GM12878 (cell line): ENCODE data around the gene SIM1.

Experiments used
- HDAC2 ChIP-seq: fragments of 200-600 bp; sonication (generic); IDR thresholded peaks from 2 replicates; pipeline ENCODE4 v1.6.1; 2017
- HDGF ChIP-seq: fragments of 450-650 bp; IDR thresholded peaks from 2 replicates; pipeline ENCODE4 v1.6.1; 2016; ENCODE audit warnings: antibody characterized with exemption

GRCh38 chr6:100490065-100490464 lies 25.3 kb upstream of the SIM1 start:
- TF ChIP-seq HDAC2, result no peak
- TF ChIP-seq HDGF, result no peak
